Uterus (tissue), 2 donors: ENCODE results near the gene PAH.

ENCODE experiments used
- POLR2A ChIP-seq, 2 donors: fragments of 450-650 bp; IDR thresholded peaks; one replicate each; pipeline ENCODE4 v1.6.1; 2016; ENCODE audit warnings: antibody characterized with exemption in 2 of 2, mild to moderate bottlenecking in 1 of 2, moderate library complexity in 1 of 2
- TF ChIP-seq, protein P1 (sequence below), 4 experiments: fragments of 200-600 bp in 2 of 4; fragments of 450-650 bp in 2 of 4; sonication (generic) in 2 of 4; IDR thresholded peaks; one replicate each; pipeline ENCODE4 v1.5.1; 2016 to 2019; ENCODE audit warnings: antibody characterized with exemption in 4 of 4, mild to moderate bottlenecking in 2 of 4, moderate library complexity in 1 of 4

DNA sequence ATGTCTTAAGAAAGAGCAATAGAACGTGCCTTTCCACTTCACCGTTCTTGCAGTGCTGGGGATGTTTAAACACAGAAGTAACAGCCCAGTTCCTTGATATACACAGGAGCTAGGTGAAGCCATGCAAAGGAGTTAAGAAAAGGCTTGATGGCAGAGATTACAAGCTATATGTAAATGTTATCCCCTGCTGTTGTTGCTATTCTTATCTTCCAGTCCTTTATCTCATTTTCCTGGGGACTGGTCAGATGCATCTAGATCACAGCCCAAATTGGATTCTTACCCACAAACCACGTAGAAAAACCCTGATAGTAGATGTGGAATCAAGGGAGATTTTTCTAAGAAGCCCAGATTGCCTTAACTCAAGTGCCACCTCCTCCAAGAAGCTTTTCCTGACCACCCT lies 45.9 kb upstream of the PAH start:
- TF ChIP-seq POLR2A (IDR thresholded peaks at IDR 0.05), result no peak
- TF ChIP-seq, protein P1, sequence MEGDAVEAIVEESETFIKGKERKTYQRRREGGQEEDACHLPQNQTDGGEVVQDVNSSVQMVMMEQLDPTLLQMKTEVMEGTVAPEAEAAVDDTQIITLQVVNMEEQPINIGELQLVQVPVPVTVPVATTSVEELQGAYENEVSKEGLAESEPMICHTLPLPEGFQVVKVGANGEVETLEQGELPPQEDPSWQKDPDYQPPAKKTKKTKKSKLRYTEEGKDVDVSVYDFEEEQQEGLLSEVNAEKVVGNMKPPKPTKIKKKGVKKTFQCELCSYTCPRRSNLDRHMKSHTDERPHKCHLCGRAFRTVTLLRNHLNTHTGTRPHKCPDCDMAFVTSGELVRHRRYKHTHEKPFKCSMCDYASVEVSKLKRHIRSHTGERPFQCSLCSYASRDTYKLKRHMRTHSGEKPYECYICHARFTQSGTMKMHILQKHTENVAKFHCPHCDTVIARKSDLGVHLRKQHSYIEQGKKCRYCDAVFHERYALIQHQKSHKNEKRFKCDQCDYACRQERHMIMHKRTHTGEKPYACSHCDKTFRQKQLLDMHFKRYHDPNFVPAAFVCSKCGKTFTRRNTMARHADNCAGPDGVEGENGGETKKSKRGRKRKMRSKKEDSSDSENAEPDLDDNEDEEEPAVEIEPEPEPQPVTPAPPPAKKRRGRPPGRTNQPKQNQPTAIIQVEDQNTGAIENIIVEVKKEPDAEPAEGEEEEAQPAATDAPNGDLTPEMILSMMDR (IDR thresholded peaks at IDR 0.05), result no peak
